Posterior cingulate gyrus (tissue), 11 donors: ENCODE data around the gene CFAP68.
A peak's percentile ranks its signal among the peaks of the same experiment; 100 is the strongest.

Experiments
- DNase-seq, 10 donors: peaks; one replicate each; pipeline versions ENCODE4 v3.0.0 to v3.0.0-alpha.2; 2020 to 2021; ENCODE audit warnings: mixed read lengths in 3 of 10
- intact Hi-C: fragments of 100-400 bp; cut with DNase I; formaldehyde crosslinking; loops from one replicate; pipeline ENCODE4 v1.15.1; 2023

CFAP68 gene, protein sequence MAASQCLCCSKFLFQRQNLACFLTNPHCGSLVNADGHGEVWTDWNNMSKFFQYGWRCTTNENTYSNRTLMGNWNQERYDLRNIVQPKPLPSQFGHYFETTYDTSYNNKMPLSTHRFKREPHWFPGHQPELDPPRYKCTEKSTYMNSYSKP

DNA sequence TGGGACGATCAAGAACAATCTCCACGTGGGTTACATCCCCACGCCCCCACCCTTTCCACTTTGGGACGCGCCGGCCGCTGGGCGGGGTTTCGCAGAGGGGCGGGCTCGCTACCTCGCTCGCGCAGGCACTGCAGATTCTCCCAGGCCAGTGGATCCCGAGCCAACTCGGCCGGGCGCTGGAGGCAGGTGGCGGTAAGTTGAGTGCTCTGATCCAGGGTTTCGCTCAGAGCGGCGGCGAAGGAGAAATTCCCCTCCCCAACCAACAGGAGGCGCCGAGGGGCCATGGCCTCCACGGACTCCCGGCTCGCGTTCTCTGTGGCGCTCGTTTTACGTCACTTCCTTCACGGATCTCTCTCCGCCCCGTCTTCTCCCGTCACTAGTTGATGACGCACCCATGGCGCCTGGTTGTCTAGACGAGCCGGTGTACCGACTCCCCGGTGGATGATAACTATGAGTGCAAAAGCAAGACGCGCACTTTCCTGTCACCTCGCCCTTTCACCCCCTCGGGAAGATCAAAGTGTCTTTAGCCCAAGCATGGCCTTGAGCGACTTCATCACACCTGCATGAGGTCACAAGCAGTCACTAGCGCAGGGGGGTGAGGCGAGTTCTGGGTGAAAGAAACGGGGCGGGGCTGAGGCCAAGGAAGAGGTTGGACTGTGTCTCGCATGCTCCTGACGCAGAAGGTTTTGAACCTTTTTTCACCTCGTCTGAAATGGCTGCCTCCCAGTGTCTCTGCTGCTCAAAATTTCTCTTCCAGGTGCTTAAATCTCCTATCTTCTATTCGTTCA lies at the start of gene CFAP68, which contains the start of gene FDXACB1:
Gene CFAP68 (plus strand): TSS at position 693 of the 788 bp plus-strand sequence. CDS start 20 bp downstream, at position 713.
Gene FDXACB1 (minus strand): TSS at position 317 of the 788 bp plus-strand sequence. CDS start 33 bp downstream, at position 284.
- peak; percentile 94 to 99 (median 97) for DNase-seq
- intact Hi-C loops = loop anchor here (1.0 to 5.0 kb wide), 5 partner anchors 33 to 193 kb away; partner anchors contain the start of genes CRYAB, HSPB2, NKAPD1 and PIH1D2

DNA sequence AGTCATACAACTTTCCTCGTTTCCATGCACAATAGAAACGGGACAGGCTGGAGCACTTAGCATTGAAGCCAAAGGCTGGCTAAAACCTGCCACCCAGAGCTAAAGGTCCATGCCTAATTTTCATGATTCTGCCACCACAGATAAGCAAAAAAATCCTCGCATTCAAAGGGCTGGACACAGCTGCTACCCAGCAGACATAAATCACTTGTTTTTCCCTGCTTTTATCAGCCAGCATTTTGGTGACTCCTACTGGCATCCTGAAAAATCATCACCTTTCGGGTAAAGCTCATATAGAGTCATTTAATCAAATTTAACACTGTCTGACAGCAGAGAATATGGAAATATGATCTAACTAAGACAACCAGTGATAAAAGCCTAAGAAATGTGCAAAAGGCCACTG lies 45.8 kb upstream of the CFAP68 start:
- intact Hi-C loops = no loop called here
- DNase-seq = no peak

DNA sequence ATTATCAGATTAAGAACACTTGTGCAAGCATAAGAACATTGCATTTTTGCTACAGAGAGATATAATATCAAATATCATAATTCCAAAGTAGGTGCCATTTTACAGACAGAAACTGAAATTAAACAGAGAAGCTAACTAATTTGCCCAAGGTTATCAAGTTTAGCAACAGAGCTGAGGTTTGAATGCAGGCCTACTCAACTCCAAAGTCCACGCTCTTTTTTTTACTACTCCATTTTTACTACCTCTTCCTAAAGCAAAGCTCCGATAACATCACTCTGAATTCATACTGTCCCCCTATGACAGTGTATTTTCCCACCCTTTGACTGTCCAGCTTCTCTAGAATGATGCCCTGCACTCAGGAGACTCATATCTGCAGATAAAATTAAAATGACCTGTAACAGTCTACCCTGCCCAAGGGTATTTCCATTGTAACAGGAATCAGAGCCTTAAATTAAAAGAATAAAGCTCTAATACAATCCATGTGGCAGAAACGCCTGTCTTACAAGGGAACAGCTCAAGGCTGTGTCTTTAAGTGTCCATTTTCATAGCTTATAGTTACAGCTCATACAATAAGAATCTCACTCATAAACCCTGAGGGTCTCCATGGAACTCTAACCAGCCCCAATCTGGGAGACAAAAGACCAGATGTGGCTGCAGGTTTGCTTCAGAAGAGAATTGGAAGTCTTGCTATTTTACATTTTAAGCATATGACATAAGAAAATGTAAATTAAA lies 44.7 kb upstream of the CFAP68 start:
- DNase-seq = no peak
- intact Hi-C loops = no loop called here

DNA sequence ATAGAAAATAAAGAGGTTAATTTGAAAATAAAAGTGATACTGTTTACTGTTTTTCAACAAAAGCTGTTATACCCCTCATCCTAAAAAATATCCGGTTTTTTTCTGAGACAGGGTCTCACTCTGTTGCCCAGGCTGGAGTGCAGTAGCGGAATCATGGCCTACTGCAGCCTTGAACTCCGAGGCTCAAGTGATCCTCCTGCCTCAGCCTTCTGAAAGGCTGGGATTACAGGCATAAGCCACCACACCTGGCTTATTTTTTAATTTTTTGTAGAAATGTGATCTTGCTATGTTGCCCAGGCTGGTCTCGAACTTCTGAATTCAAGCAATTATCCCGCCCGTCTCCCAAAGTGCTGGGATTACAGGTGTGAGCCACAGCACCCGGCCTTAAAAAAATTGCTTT lies 43.7 kb upstream of the CFAP68 start:
- intact Hi-C loops = no loop called here

DNA sequence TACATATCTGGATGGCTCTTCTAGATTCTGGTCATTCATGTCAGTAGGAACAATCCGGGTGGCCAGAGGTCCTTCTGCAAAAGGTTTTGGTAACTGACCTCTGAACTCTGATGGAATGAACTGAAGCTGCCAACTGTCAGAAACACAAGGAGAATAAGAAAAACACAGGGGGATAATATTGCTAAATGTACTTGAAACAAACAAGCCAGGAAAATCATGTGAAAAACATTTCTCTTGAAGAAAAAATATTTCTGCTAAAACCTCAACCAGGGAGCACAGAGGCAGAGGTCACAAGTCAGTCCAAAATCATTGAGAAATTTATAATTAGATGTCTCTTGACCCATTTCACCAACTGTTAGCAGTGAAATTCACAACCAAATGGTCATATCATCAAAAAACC lies 43.2 kb upstream of the CFAP68 start:
- intact Hi-C loops = no loop called here
- DNase-seq = no peak

More for the DNA sequence above, 43.7 kb upstream of the CFAP68 start:
- no peak for DNase-seq

DNA sequence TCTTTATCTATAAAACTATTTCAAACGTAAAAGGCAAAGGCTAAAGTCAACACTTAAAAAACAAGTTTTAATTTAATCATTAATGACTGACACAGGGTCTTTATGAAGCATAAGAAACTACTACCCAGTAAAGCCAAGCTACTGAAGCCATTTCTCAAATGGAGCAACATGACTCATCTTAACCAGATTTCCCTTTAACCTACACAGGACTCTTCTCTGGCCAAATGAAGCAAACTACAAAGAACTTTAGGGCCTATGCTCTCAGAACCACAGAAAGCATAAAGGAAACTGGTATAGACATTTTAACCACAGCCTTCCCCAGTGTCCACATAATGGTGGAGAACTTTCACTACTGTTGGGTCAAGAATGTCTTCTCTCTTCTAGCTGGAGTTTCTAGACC lies 42.6 kb upstream of the CFAP68 start:
- intact Hi-C loops = no loop called here
- no peak for DNase-seq

- intact Hi-C loops = no loop called here
- DNase-seq = no peak
Observed at GRCh38 chr11:111837366-111837891, 41.9 kb upstream of the CFAP68 start.

DNA sequence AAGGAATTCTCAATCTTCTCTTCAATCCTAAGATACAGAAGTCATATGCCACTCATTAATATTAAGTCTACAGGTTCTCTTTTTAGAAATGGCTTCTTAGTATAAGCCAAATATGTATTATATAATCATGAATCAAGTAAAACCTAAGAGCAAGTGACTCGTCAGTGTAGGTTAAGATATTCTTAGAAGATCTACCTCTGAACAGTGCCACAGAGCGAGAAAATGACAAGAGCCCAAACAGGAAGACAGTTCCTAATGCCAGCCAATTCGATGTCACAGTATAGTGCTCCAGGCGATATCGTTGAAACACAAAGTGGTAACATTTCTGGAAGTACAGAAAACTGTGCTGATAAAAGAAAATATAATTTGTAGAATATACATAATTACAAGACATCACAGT lies 41.3 kb upstream of the CFAP68 start:
- no peak for DNase-seq
- intact Hi-C loops = no loop called here

DNA sequence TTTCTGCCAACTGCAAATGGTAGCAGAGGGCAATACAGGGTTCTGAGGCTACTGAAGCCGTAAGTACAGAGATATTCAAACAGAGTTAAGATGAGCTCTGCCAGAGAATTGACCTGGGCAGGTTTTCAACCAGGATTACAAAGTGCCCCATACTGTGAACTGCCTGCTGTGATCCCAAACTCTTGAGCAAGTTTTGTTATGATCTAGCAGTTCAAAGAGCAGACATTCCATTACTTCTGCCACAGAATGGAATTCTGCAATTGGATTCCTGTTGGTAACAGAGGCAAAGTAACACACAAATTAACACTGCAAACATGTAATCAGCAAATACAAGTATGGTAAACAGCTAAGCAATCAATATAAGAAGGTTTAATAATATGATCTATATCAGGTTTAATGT lies 39.2 kb upstream of the CFAP68 start:
- intact Hi-C loops = loop anchor here (2.0 to 5.0 kb wide), 3 partner anchors 63 to 275 kb away; no protein-coding TSS in a partner anchor
- DNase-seq = no peak

DNA sequence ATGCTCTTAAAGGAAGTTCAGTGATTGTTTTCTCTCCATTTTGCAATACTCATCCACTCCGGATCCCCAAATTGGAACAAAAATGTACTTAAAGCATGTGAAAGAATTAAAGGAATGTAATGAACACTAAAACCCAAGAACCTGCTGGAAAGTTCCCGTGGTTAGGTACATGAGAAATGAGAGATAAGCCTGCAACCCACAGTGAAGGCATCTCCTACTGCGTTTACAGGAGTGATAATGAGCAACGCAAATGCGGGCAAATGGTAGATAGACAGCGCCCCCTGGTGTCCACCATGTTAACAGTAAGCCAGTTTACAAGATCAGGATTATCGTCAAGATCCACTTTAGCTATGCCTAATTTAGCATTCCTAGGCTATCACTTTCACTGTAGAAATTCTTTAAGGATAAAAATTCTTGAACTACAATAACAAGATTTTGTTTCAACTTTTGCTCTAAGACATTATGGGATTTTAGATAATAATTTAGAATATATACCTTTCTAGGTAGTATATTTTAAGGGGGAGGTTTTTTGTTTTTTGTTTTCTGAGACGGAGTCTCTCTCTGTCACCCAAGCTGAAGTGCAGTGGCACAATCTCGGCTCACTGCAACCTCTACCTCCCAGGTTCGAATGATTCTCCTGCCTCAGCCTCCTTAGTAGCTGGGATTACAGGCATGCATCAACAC lies 37.8 kb upstream of the CFAP68 start:
- peak; percentile 73 to 98 (median 93) for DNase-seq
- intact Hi-C loops = loop anchor here (1.0 to 5.0 kb wide), 4 partner anchors 64 to 277 kb away; partner anchors contain the start of gene SIK2

DNA sequence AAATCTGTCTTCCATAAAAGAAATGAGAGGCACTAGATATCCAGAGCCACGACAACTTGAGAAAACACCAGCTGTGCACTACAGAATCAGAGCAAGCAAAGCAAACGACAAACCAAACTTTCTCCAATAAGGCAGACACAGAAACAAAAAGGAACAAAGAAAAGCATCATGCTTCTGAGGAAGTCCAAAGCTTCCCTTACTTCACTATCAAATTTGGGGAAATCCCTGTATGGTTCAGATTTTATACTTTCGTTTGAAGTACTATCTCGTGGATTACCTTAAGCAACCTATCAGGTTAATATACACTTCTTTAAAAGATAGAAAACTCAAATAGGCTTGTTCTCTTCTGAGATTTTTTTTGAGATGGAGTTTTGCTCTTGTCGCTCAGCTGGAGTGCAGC lies 35.7 kb upstream of the CFAP68 start:
- intact Hi-C loops = loop anchor here (5.0 kb wide), 2 partner anchors 66 to 256 kb away; no protein-coding TSS in a partner anchor
- DNase-seq = no peak

GRCh38 chr11:111845276-111846028 lies 33.9 kb upstream of the CFAP68 start:
- intact Hi-C loops = no loop called here
- DNase-seq = no peak

- DNase-seq = no peak
- intact Hi-C loops = no loop called here
Observed at GRCh38 chr11:111846063-111846462, 33.3 kb upstream of the CFAP68 start.

DNA sequence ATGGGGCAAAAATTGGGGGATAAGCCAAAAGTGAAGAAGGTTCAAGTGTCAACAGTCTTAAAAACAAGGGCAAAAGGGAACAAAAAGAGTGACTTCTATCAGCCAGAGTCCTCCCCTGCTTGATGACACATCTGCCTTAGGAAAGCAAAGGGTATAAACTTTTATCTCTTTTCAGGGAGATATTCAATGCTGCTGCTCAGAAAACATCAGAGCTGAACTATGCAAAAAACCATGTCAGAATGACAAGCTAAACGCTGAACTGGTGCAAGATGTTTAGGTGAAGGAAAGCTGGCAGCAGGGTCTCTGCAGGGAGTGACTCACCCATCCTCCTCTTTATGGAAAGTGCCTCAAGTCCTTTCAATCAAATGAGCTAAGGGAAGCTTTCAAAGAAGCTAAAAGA lies 32.7 kb upstream of the CFAP68 start:
- DNase-seq = no peak
- intact Hi-C loops = no loop called here

- intact Hi-C loops = no loop called here
- no peak for DNase-seq
Observed at GRCh38 chr11:111849631-111850030, 29.7 kb upstream of the CFAP68 start.

DNA sequence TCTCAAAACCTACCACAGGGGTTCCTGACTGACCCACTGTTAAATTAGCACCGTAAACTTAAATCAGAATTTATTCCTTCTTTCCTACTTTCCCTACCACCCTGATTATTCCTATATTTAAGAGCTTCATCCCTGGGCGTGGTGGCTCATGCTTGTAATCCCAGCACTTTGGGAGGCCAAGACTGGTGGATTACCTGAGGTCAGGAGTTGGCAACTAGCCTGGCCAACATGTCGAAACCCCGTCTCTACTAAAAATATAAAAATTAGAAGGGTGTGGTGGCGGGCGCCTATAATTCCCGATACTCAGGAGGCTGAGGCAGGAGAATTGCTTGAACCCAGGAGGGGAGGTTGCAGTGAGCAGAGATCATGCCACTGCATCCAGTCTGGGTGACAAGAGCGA lies 28.3 kb upstream of the CFAP68 start:
- intact Hi-C loops = no loop called here

GRCh38 chr11:111851636-111852035 lies 27.7 kb upstream of the CFAP68 start:
- intact Hi-C loops = no loop called here
- DNase-seq = no peak

More for the DNA sequence above, 28.3 kb upstream of the CFAP68 start:
- no peak for DNase-seq

- intact Hi-C loops = no loop called here
Observed at GRCh38 chr11:111852103-111852502, 27.2 kb upstream of the CFAP68 start.

DNA sequence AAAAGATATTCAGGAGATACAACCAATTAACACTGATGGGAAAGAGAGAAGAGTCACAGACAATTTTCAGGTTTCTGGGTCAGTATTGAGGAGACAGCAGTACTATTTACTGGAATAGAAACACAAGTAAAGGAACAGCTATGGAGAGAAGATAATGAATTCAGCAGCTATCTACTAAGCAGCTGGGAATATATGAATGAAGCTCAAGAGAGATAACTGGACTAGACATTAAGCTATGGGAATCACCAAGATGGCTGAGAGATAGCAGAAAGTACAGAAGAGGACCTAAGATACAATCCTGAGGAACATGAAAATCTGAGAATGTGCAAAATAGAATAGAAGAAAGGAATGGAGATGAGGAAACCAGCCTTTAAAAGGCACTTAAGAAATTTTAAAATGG lies 23.8 kb upstream of the CFAP68 start:
- DNase-seq = no peak
- intact Hi-C loops = no loop called here

More at GRCh38 chr11:111852103-111852502, 27.2 kb upstream of the CFAP68 start:
- DNase-seq = no peak
